Ovary (tissue), 9 donors: ENCODE results near the gene PIEZO1. TPM values are rescaled to one million over a fixed set of nuclear protein-coding genes. Genes with fewer than 3 reads are reported as not detected.

Source experiments
- DNase-seq, 5 donors: peaks; one replicate each; pipeline ENCODE4 v3.0.0-alpha.2; 2019 to 2020
- H3K27ac ChIP-seq, 2 donors: fragments of 200-600 bp; one replicate each; pipeline versions ENCODE4 v1.5.1 to v1.8.0; 2019 to 2022
- H3K27me3 ChIP-seq: fragments of 200-600 bp; one replicate; pipeline ENCODE4 v1.8.0; 2022
- H3K36me3 ChIP-seq: fragments of 200-600 bp; sonication (generic); one replicate; pipeline ENCODE4 v1.5.1; 2019
- H3K4me1 ChIP-seq: one replicate; pipeline ENCODE4 v1.8.1; 2013; ENCODE audit warnings: mild to moderate bottlenecking, moderate library complexity; ENCODE audit not compliant: insufficient read depth
- H3K4me3 ChIP-seq: fragments of 200-600 bp; sonication (generic); one replicate; pipeline ENCODE4 v1.5.1; 2017
- H3K9me3 ChIP-seq, 2 donors: fragments of 200-600 bp in 1 of 2; sonication (generic) in 1 of 2; one replicate each; pipeline versions ENCODE4 v1.5.1 to v1.8.1; 2013 to 2019; ENCODE audit warnings: mild to moderate bottlenecking in 1 of 2, moderate library complexity in 1 of 2
- EP300 ChIP-seq: sonication (generic); formaldehyde crosslinking; IDR thresholded peaks from one replicate; pipeline ENCODE4 v1.6.1; 2017; ENCODE audit warnings: antibody characterized with exemption
- POLR2A ChIP-seq: fragments of 450-650 bp; IDR thresholded peaks from one replicate; pipeline ENCODE4 v1.6.1; 2017; ENCODE audit warnings: antibody characterized with exemption, mild to moderate bottlenecking, moderate library complexity
- WGBS, 3 donors: extraction: QIAGEN DNeasy Blood & Tissue Kit in 1 of 3; methylation state at CpG; one replicate each; pipeline versions ENCODE4 v1.1.5 to v1.1.7; 2013 to 2017; 5-methylcytosine and 5-hydroxymethylcytosine counted together
- intact Hi-C, 4 donors: fragments of 100-400 bp; cut with DNase I; formaldehyde crosslinking; loops; one replicate each; pipeline versions ENCODE4 v1.11.0 to v1.15.1; 2022 to 2023
- polyA plus RNA-seq, 2 donors: library from polyadenylated mRNA; stranded (reverse); fragments of 200-250 nt in 1 of 2; fragments of 350-450 nt in 1 of 2; fragmentation: Illumina TruSeq in 1 of 2; extraction: RNeasy Lipid Tissue Mini Kit (QIAGEN cat#74804) in 1 of 2; gene quantifications; one replicate each; pipeline ENCODE4 v1.2.3, GENCODE V29; 2013 to 2014
- total RNA-seq, 7 donors: library from RNA; depleted of rRNA in 2 of 7; stranded (reverse); fragments of >200 nt in 2 of 7; fragmentation: NEBNext Ultra II Directional in 3 of 7; extraction: Animal tissue kit (Norgen Biotek cat#: 25700) in 3 of 7; gene quantifications; one replicate each; pipeline versions ENCODE4 v1.1.0 to v1.2.4, GENCODE V29; 2016 to 2023
- TF ChIP-seq, protein P1 (sequence below), 3 donors: fragments of 450-650 bp in 2 of 3; fragments of 200-600 bp in 1 of 3; IDR thresholded peaks; one replicate each; pipeline versions ENCODE4 v1.5.1 to v1.8.0; 2016 to 2022; ENCODE audit warnings: antibody characterized with exemption in 3 of 3, mild to moderate bottlenecking in 1 of 3
- donor health status: DM: no; HTN: no; CAD: no; lungs with moderate emphysema.
- donor health status: DM: no; HTN: no; CAD: no.
- donor health status: Bipolar disorder and iron deficiency.
- donor health status: DM: yes; HTN: yes; CAD: no.
- donor health status: DM: no; HTN: no; CAD: no.
- donor health status: DM: yes; HTN: yes; CAD: no.

Gene PIEZO1
- total and polyA plus RNA-seq, 9 donors, result 13.0 to 93.5 (median 49.1) TPM

DNA sequence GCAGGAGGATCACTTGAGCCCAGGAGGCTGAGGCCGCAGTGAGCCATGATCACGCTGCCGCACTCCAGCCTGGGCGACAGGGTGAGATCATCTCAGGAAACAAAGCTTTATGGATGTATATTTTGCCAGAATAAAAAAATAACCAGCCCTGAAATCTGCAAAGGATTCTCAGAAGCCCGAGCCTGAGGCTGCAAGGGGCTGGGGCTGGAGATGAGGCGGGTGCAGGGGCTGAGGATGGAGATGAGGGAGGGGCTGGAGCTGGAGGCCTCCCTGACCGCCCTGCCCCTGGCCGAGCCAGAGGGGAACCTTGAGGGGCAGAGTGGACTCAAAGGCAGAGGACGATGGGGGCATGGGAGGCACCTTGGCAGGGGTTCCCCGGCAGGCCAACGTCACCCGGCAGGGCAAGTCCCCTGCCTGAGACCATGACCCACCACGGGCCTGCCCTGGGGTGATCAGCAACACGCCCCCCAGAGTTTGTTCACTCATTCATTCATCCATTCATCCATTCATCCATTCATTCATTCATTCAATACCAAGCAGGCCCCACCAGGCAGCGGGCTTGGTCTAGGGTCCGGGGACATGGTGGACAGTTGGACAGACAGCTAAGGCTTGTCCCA, 32.5 kb downstream of the PIEZO1 start:
- H3K4me3 ChIP-seq, result no peak overlapping the region
- H3K27ac ChIP-seq, result no peak overlapping the region
- no peaks in the 10 kb centered on the region for H3K36me3 ChIP-seq
- DNase-seq, result no peak
- no peaks in the 10 kb centered on the region for H3K27me3 ChIP-seq
- H3K4me1 ChIP-seq, result no peaks in the 10 kb centered on the region
- WGBS, 3 donors, result 87 to 91% (median 88%) methylated on average over 16 of the region's 16 CpGs
- H3K9me3 ChIP-seq, result no peaks in the 10 kb centered on the region
- TF ChIP-seq EP300 (no peak), POLR2A (no peak)
- TF ChIP-seq, protein P1, sequence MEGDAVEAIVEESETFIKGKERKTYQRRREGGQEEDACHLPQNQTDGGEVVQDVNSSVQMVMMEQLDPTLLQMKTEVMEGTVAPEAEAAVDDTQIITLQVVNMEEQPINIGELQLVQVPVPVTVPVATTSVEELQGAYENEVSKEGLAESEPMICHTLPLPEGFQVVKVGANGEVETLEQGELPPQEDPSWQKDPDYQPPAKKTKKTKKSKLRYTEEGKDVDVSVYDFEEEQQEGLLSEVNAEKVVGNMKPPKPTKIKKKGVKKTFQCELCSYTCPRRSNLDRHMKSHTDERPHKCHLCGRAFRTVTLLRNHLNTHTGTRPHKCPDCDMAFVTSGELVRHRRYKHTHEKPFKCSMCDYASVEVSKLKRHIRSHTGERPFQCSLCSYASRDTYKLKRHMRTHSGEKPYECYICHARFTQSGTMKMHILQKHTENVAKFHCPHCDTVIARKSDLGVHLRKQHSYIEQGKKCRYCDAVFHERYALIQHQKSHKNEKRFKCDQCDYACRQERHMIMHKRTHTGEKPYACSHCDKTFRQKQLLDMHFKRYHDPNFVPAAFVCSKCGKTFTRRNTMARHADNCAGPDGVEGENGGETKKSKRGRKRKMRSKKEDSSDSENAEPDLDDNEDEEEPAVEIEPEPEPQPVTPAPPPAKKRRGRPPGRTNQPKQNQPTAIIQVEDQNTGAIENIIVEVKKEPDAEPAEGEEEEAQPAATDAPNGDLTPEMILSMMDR (IDR thresholded peaks at IDR 0.05), result no peak
- intact Hi-C loops, result no loop called here

DNA sequence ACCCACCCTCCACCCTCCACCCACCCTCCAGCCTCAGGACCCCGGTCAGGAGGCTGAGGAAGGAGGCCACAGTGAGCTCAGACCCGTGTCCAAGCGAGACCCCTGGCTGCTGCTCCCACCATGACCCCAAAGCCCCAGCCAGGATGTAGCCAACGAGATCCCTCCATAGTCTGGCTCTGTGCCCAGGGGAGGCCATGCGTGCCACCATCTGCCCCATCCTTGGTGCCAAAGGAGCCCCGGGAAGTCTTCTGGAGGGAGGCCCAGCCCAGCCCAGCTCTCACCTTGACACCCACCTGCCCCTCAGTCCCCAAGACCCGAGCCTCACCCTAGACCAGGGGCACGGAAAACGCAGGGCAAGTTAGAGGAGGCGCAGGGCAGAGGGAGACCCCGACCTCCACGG, 34.2 kb downstream of the PIEZO1 start:
- H3K4me1 ChIP-seq, result peaks cover 2% of the 10 kb centered on the region
- H3K27ac ChIP-seq, result no peak overlapping the region
- no peak overlapping the region for H3K4me3 ChIP-seq
- 77 to 82% (median 79%) methylated on average over 10 to 12 of the region's 12 CpGs for WGBS, 3 donors
- TF ChIP-seq EP300 (no peak), POLR2A (no peak)
- TF ChIP-seq, protein P1 (IDR thresholded peaks at IDR 0.05), result no peak
- H3K36me3 ChIP-seq, result no peaks in the 10 kb centered on the region
- no peaks in the 10 kb centered on the region for H3K9me3 ChIP-seq
- no peak for DNase-seq
- intact Hi-C loops, result no loop called here
- H3K27me3 ChIP-seq, result no peaks in the 10 kb centered on the region

DNA sequence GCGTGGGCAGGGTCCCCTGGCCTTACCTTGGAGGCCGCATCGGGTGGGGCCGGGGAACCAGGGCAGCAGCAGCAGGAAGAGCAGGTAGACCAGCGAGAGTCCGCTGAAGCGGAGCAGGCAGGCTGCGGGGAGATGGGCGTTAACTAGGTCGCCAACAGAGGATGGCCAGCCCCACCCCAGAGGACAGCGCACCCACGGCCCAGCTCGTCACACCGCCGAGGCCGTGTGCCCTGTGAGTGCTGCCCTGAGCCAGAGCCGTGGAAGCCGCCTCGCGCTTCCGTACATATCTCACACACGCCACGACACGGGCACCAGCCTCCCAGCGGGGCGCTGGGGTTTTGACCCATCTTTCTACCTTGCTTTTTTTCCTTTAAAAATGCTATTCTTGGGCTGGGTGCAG, 35.7 kb downstream of the PIEZO1 start:
- 96 to 97% (median 96%) methylated on average over 26 of the region's 26 CpGs for WGBS, 3 donors
- TF ChIP-seq EP300, result no peak
- no peak for TF ChIP-seq POLR2A
- H3K27me3 ChIP-seq, result no peaks in the 10 kb centered on the region
- no peaks in the 10 kb centered on the region for H3K36me3 ChIP-seq
- H3K4me1 ChIP-seq, result peaks cover 2% of the 10 kb centered on the region
- no peak for DNase-seq
- H3K9me3 ChIP-seq, result no peaks in the 10 kb centered on the region
- no peak overlapping the region for H3K27ac ChIP-seq
- no peak overlapping the region for H3K4me3 ChIP-seq
- intact Hi-C loops, result loop anchor here in 3 of 4 donors (10.0 kb wide), 2 partner anchors 115 to 465 kb away; partner anchors contain the start of genes ZNF778 (in 2 of the 3) and PABPN1L (in 1 of the 3)

DNA sequence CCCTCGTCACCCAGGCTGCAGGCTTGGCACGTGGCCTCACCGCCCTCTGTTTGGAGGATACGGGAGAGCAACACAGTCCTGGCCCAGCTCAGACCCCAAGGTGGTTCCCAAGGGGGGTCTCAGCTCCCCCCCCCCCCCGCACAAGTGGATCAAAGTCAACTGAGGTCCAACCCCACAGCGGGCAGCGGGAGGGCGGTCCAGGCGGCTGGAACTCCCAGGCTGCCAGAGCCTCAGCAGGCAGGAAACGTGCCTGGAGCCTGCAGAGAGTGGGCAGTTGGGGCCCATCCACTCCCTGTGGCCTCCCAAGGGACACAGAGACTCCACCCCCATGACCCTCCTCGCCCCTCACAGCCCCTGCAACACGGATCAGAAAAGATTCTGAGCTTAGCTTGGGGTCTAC, 36.7 kb downstream of the PIEZO1 start:
- intact Hi-C loops, result loop anchor here in 3 of 4 donors (10.0 kb wide), 2 partner anchors 116 to 466 kb away; partner anchors contain the start of genes ZNF778 (in 2 of the 3) and PABPN1L (in 1 of the 3)
- H3K4me1 ChIP-seq, result peaks cover 2% of the 10 kb centered on the region

More for the DNA sequence above, 36.7 kb downstream of the PIEZO1 start:
- H3K36me3 ChIP-seq, result no peaks in the 10 kb centered on the region
- 84 to 89% (median 85%) methylated on average over 10 to 12 of the region's 12 CpGs for WGBS, 3 donors
- no peak for DNase-seq
- no peak for TF ChIP-seq EP300
- no peak for TF ChIP-seq POLR2A
- TF ChIP-seq, protein P1 (IDR thresholded peaks at IDR 0.05), result no peak
- H3K9me3 ChIP-seq, result no peaks in the 10 kb centered on the region
- no peak overlapping the region for H3K4me3 ChIP-seq
- no peak overlapping the region for H3K27ac ChIP-seq
- H3K27me3 ChIP-seq, result no peaks in the 10 kb centered on the region
